GM18907 (cell line): ENCODE data around the gene UBL5.
"Not testable (repeated sequence)": the region's sequence is repeated elsewhere in the genome, so short reads cannot be mapped to it uniquely, and the experiment has no call there.

Experiments
- ATAC-seq: cut with Tn5 transposase; IDR thresholded peaks from one replicate; pipeline ENCODE4 v1.9.1; 2021; ENCODE audit warnings: mild to moderate bottlenecking, moderate library complexity; ENCODE audit not compliant: unreplicated experiment

UBL5 gene

DNA sequence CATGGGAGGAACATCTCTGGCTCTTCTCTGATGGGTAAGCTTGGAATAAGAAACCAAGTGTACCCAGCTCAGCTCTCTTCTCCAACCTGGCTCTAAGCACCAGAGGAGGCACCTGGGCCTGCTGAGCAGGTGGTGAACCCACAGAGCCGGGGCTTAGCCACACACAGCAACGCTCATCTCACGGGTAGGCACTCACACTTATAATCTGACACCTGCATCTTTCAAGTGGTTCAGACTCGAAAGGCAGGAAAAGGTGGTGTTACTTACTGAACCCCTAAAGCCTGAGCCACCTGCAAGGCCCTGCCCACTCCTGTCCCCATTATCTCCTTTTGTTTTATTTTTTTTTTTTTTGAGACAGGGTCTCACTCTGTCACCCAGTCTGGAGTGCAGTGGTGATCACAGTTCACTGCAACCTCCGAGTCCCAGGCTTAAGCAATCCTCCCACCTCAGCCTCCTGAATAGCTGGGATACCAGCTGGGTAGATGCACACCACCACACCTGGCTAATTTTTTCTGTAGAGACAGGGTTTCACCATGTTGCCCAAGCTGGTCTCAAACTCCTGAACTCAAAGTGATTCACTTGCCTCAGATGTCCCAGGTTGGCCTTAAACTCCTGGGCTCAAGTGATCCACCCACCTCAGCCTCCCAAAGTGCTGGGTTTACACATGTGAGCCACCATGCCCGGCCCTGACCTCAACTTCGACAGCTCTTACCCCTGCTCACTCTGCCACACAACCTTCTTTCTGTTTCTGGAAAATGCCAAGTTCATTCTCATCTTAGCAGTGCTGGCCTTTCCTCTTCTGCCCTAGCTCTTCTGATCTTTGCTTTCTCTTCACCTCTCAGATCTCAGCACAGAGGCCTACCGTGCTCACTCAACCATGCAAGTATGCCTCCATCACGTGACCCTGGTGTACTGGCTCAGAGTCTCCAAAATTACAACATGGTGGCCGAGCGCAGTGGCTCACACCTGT lies 18.6 kb upstream of the UBL5 start:
- ATAC-seq: no peak

DNA sequence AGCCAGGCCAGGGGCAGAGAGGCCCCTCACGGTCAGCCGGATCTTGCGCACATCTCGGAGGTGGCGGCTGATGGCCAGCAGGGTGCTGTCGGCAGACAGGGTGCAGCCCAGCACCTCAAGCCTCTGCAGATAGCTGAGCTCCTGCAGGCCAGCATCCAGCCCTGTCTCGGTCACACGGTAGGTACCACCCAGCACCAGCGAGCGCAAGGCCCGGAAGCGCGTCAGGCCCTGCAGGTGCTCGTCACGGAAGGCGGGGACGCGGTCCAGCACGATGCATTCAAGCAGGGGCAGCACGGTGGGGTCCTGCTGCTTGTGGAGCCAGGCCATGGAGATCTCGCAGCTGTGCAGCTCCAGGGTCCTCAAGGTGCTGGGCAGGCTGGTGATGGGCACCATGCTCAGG lies 16.6 kb upstream of the UBL5 start:
- no peak for ATAC-seq

DNA sequence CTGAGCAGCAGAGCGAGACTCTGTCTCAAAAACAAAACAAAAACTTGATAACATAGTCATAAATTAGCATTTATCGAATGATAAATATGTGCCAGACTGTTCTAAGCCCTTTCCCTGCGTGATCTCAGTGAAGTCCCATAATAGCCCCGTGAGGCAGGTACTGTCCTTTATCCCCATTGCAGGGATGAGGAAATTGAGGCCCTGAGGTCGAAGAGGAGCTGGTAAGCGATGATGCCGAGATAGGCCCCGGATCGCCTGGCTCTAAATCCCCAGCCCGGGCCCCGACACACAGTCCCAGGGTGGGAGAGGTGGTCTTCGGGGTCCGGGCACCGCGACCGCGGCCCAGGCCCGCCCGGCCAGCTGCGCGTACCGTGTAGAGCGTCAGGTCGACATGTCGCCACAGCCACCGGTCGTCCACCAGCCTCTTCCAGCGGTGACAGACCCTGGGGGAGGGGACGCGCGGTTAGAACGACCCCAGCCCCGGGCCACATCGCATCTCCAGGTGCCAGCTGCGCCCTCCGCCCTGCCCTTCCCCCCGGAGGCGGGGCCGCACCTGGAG lies 9.5 kb upstream of the UBL5 start:
- no peak for ATAC-seq

DNA sequence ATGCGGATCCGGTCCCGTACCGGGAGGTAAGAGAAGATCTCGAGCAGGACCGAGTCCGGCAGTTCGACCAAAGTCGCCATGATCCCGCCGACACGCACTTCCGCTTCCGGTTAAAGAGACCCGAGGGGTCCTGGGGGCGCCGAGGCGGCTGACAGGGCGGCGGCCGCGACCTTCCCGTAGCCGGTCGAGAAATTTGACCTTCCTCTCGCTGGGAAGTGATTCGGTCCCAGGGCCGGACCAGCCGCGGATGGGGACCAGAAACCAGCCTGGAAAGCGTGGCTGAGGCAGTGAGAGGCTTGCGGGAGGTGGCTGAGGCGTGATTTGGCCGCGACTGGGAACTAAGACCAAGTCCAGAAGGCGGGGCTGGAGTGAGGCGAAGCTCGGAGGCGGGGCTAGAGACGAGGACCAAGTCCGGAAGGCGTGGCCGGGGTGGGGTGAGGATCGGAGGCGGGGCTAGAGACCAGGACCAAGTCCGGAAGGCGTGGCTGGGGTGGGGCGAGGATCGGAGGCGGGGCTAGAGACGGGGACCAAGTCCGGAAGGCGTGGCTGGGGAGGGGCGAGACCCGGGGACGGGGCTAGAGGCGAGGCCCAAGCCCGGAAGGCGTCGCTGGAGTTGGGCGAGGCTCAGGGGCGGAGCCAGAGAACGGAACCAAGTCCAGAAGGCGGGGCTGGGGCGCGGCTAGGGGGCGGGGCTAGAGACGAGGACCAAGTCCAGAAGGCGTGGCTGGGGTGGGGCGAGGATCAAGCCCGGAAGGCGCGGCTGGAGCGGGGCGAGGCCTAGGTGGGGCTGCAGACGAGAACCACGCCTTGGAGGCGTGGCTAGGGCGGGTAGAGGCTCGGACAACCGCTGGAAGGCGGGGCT lies 8.8 kb upstream of the UBL5 start, which contains the start of gene FBXL12:
TSS of gene FBXL12 (minus strand) at position 346 of the 862 bp plus-strand sequence. CDS start at position 80, 266 bp downstream.
- ATAC-seq: peak; percentile 87

- ATAC-seq: no peak
Measured at GRCh38 chr19:9819596-9819909, 8.2 kb upstream of the UBL5 start.

- not testable (repeated sequence) for ATAC-seq
Measured at GRCh38 chr19:9820034-9820433, 7.7 kb upstream of the UBL5 start.

- no peak for ATAC-seq
Measured at GRCh38 chr19:9823816-9824215, 3.9 kb upstream of the UBL5 start.

DNA sequence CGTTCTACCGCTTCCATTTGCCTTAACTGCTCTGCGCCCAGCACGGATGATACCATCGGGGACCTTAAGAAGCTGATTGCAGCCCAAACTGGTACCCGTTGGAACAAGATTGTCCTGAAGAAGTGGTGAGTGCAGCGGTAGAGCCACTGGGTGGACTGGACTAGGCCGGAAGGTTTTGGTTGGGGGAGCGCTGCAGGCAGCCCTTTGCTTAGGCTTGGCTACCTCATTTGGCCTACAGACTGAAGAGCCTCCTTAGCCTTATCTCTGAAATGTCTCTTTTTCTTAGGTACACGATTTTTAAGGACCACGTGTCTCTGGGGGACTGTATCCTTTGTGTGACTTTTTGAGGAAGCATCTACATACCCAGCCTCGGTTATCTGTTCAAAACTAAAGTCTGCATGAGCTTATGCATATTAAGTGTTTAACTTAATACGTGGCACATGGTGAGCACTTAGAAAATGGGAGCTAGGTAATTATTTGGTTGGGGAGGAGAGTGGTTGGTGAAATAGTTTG lies 889 bp downstream of the UBL5 start:
- ATAC-seq: no peak

DNA sequence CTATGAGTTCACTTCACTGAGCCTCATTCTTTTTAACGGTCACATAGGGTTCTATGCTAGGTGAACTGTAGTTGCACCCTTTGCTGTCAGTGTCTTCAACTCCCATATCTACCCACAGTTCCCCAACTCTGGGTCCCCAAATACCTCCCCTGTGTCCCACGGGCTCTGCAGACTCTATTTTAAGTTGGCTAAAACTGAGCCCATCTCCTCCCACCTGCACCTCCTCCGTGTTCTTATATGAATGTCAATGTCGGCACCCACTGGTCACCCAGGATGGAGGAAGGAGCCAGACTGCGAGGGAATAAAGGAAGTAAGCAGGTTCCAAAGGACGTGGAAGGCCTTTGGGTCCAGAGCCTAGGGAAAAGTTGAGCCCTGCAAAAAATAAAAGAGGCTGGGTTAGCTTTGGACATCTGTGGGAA lies 6.6 kb downstream of the UBL5 start:
- ATAC-seq: no peak

- peak; percentile 92 for ATAC-seq
Measured at GRCh38 chr19:9834726-9835506, 7.2 kb downstream of the UBL5 start, which contains the start of gene PIN1. Gene PIN1 (plus strand): TSS chr19:9835318. CDS start chr19:9835345, 27 bp downstream.

- ATAC-seq: peak; percentile 27
Measured at GRCh38 chr19:9835507-9835949, 7.8 kb downstream of the UBL5 start.

GRCh38 chr19:9836021-9836420 lies 8.3 kb downstream of the UBL5 start:
- ATAC-seq: no peak

GRCh38 chr19:9838324-9838723 lies 10.6 kb downstream of the UBL5 start:
- ATAC-seq: no peak

DNA sequence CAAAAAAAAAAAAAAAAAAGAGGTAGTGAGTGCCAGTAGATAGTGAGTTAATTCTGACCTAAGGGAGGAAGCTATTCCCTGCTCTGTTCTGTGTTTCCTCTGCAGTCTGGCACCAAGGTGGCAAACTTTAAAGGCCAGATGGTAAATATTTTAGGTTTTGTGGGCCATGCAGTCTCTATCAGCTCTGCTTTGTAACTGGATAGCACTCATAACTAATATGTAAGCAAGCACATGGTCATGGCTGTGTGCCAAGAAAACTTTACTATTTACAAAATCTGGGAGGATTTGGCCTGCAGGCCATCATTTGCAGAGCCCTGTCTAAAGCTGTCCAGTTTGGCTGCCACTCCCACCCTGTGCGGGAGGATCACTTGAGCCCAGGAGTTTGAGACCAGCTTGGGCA lies 11.7 kb downstream of the UBL5 start:
- ATAC-seq: no peak

- no peak for ATAC-seq
Measured at GRCh38 chr19:9842834-9843625, 15.3 kb downstream of the UBL5 start.

DNA sequence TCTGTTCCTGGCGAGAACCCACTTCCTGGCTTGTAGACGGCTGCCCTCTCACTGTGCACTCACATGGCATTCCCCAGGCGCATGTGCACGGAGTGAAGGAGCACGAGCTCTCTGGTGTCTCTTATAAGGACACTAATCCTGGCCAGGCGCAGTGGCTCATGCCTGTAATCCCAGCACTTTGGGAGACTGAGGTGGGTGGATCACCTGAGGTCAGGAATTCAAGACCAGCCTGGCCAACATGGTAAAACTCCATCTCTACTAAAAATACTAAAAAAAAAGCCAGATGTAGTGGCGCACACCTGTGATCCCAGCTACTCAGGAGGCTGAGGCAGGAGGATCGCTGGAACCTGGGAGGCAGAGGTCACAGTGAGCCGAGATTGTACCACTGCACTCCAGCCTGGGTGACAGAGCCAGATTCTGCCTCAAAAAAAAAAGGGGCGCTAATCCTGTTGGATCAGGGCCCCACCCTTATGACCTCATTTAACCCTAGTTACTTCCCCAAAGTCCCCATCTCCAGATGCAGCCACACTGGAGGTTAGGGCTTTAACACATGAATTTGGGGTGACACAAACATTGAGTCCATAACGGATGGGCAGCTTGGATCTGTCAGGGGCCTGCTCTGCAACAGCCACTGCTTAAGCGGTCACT lies 16.0 kb downstream of the UBL5 start:
- ATAC-seq: not testable (repeated sequence)

GRCh38 chr19:9847087-9847671 lies 19.5 kb downstream of the UBL5 start:
- ATAC-seq: no peak

DNA sequence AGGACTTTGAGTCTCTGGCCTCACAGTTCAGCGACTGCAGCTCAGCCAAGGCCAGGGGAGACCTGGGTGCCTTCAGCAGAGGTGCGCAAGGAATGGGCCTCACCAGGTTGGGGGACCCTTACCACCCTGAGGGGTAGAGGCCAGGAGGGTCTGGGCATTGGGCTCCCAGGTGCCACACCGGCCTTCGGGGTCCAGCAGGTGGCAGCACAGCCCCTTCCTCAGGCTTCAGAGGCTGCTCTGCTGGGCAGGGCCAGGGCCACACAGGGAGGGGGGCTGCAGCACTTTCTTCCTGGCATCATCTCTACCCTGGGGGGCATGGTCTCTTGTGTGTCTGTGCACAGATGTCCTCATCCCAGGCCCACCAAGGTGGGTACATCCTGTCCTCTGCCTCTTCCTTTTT lies 20.3 kb downstream of the UBL5 start:
- ATAC-seq: no peak

DNA sequence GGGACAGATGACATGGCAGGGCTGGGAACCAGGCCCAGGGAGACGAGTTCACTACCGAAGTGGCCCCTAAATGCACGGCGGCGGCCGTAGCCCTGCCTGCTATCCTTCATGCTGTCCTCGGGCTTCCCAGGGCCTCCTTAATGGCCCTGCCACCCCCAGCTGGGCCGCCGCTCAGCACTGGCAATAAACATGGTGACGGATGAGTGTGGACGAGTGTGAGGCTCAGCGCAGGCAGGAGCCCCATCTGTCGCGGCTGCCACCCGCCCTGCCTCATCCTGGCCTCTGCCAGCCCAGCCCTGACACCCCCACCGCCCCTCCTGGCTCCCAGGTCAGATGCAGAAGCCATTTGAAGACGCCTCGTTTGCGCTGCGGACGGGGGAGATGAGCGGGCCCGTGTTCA lies 21.0 kb downstream of the UBL5 start:
- ATAC-seq: no peak
